Activated CD4-positive, alpha-beta T cell treated with anti-CD3 and anti-CD28 coated beads for 4 hours (primary cell): Measurements from ENCODE around the gene MSH6.
A peak's percentile ranks its signal among the peaks of the same experiment; 100 is the strongest.

Experiments used
- DNase-seq, 2 donors: peaks; one replicate each; pipeline ENCODE4 v3.0.0-alpha.2; 2020

MSH6 gene, protein sequence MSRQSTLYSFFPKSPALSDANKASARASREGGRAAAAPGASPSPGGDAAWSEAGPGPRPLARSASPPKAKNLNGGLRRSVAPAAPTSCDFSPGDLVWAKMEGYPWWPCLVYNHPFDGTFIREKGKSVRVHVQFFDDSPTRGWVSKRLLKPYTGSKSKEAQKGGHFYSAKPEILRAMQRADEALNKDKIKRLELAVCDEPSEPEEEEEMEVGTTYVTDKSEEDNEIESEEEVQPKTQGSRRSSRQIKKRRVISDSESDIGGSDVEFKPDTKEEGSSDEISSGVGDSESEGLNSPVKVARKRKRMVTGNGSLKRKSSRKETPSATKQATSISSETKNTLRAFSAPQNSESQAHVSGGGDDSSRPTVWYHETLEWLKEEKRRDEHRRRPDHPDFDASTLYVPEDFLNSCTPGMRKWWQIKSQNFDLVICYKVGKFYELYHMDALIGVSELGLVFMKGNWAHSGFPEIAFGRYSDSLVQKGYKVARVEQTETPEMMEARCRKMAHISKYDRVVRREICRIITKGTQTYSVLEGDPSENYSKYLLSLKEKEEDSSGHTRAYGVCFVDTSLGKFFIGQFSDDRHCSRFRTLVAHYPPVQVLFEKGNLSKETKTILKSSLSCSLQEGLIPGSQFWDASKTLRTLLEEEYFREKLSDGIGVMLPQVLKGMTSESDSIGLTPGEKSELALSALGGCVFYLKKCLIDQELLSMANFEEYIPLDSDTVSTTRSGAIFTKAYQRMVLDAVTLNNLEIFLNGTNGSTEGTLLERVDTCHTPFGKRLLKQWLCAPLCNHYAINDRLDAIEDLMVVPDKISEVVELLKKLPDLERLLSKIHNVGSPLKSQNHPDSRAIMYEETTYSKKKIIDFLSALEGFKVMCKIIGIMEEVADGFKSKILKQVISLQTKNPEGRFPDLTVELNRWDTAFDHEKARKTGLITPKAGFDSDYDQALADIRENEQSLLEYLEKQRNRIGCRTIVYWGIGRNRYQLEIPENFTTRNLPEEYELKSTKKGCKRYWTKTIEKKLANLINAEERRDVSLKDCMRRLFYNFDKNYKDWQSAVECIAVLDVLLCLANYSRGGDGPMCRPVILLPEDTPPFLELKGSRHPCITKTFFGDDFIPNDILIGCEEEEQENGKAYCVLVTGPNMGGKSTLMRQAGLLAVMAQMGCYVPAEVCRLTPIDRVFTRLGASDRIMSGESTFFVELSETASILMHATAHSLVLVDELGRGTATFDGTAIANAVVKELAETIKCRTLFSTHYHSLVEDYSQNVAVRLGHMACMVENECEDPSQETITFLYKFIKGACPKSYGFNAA (N-terminal part only)

DNA sequence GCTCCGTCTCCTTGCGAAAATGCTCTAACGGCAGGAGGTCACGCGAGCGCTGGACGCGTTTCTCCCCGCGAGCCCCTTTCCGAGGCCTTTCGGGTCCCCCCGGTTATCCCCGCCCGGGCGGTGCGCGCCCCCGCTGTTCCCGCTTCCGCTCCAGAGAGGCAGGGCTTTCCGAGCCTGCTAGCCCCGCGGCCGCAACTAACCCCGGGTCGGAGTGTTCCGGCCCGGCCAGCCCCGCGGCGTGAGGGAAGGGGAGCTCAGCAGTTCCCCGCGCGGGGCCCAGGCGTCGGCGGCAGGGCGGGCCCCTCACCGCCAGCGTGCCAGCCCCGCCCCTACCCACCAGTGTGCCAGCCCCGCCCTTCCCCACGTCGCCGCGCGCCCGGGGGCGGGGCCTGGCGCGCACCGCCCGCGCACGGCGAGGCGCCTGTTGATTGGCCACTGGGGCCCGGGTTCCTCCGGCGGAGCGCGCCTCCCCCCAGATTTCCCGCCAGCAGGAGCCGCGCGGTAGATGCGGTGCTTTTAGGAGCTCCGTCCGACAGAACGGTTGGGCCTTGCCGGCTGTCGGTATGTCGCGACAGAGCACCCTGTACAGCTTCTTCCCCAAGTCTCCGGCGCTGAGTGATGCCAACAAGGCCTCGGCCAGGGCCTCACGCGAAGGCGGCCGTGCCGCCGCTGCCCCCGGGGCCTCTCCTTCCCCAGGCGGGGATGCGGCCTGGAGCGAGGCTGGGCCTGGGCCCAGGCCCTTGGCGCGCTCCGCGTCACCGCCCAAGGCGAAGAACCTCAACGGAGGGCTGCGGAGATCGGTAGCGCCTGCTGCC, at the start of gene MSH6:
Gene MSH6, plus strand, starts transcription at position 475 of the 815 bp plus-strand sequence. Its CDS starts 89 bp downstream, at position 564.
- DNase-seq = peak; percentile 86 to 89

DNA sequence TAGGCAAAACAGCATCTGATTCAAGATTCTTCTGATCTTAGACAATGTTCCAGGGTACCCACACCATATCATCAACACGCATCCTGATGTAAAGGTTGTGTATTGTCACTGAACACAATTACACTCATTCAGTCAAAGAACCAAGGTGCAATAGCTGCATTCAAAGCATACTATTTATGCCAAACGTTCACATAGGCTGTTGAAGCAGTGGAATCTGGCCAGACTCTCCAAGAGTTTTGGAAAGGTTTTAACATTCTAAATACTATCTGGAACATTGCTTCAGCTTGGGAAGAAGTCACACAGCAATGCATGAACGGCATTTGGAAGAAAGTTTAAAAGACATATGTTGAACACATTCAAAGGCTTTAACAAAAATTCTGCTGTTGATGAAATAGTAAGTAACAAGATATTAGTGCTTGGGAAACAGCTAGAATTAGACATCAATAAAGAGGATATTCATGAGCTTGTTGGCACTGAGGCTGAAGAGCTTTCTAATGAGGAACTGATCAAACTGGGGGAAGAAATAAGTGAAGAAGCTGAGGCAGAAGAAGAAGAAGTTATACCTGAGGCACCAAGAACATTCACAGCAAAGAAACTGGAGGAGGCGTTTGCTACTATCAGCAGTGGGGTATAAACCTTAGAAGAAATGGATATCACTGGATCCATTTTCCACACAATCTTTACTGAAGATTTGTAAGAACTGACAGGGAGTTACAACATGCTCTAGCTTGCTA, 47.6 kb upstream of the MSH6 start:
- DNase-seq = no peak

DNA sequence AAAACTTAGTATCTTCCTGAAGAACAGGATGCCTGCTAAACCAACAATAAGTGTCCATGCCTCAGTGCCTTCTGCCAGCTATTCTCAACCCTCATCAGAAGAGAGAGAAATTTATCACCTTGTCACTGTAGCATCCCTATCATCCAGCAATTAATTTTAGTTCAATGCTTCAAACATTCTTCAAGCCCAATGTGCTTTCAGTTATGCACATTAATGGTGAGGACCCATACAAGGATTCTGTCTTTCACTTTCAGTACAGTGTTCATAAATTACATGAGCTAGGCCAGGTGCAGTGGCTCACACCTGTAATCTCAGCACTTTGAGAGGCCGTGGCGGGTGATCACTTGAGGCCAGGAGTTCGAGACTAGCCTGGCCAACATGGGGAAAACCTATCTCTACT, 47.0 kb upstream of the MSH6 start:
- no peak for DNase-seq

DNA sequence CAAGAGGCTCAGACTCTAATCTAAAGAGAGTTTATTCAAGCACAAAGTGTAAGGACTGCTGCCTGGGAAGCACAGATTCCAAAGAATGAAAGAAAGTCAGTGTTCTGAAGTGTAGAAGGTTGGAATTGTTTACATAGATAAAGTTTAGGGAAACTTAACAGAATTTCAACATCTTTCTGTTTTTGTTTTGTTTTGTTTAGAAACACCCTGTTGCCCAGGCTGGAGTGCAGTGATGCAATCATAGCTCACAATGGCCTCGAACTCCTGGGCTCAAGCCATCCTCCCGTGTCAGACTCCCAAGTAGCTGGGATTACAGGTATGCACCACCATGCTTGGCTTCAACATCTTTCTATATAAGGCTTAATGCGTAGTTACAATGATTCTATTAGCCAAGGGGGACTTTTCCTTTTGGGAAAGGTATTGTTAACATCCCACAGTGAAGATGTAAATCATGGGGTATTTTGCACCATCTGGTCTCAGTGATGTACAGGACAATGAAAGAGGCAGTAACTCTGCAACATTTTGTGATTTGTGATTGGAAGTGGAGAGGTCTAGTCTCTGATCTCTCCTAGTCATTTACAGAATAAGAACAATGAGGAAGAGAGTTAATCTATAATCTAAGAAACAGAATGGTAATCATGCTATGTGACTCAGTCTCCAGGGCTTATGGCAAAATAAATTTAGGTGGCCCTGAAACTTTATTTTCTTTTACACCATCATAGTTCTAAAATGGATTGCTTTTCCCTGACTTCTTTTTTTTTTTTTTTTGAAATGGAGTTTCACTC, 45.6 kb upstream of the MSH6 start:
- DNase-seq = no peak

DNA sequence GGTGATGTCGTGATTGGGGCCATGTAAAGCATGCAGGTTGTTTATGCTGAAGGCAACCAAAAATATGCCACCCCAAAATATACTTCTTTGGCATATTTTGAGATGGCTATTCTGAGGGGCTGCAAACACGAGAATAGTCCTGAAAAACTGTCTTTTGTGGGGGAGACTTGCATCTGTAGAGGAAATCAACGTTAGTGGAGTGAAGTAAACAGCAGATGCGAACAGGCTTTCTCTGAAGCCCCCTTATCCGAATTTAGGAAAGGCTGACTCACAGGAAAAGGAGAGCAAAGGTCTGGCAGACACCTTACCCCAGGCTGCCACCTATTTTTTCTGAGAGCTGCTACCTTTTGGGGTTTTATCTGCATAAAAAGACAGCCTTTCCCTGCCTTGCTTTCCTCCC, 44.6 kb upstream of the MSH6 start:
- no peak for DNase-seq

DNA sequence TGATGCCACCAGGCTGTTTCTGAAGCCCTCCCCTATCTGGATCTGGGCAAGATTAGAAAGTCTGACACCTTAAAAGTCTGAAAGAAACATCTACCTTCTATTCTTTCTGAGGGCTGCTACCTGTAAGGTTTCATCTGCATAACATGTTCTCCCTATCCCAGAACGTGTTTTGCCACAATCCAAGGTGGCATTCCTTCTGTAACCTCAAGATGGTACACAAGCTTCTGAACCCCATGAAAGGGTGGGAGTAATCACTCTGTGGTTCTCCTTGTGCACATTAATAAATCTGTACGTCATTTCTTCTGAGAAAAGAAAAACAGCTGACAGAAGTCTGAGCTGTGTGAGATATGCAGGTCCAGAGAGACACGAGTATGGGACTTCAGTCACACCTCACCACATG, 41.8 kb upstream of the MSH6 start:
- no peak for DNase-seq

DNA sequence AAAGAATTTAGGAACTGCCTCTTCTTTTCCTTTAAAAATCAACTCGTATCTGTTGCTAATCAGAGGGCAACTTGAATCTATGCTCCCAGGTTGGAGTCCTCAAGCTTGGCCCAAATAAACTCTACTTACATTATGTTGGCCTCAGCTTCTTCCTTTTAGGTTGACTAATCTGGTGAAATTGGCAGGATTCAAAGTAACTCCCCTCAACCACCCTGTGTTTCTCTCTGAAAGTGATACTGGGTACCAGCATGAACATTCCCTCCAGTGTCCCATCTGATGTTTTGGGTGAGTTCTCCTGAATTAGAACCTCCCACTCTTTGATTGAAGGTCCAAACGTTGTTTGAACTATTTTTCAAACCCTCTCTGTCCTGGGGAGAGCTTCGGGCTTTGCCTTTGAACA, 41.3 kb upstream of the MSH6 start:
- no peak for DNase-seq

DNA sequence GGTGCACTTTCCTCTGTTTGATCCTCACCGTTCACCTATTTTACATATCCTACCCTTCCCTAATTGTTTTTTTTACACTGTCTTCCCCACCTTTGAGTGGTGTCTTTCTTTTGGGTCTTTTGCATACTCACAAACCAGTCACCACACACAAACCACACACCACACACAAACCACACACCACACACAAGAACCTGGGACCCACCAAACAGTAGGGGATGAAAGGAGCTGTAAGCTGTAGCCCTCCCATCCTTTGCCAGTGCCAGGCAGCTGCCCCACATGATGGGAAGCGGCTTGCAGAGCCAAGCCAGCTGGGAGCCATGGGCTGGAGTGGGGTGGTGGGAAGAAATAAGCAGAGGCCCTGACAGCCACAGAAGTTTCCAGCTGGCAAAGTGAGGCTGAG, 38.9 kb upstream of the MSH6 start:
- DNase-seq = no peak

DNA sequence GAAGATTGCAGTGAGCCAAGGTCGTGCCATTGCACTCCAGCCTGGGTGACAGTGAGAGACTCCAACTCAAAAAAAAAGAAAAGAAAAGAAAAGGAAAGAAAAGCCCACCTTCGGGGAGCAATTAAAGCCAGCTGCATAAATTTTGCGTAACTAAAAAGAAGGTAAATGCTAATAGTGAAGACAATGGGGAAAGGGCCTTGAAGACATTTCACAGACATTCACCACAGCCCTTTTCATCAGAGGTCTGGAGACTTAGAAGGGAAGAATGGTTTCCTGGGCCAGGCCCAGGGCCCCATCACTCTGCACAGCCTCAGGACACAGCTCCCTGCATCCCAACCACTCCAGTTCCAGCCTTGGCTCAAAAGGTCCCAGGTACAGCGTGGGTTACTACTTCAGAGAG, 35.1 kb upstream of the MSH6 start:
- DNase-seq = no peak

DNA sequence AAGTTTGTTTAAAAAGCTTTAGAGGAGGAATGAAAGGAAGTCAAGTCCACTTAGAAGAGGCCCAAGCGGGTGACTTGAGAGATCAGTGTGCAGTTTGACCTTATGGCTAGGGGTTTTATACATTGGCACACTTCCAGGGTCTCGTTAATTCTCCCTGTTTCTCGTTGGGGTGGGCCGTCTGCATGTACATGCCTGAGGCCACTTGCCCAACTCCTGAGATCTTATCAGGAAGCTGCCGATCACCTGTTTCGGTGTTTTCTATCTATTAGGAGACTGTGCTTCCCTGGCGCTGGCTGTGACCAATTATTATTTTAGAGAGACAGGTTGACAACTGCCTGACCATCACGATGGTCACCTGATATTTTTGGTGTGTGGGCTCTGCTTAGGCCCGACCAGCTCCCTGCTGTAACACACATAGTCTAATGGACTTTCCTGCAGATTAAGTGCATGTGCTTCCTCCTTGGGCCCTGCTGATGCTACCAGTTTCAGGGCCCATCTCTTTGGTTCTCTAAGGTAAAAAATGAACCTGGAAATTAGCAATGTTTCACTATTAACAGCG, 31.0 kb upstream of the MSH6 start:
- no peak for DNase-seq

DNA sequence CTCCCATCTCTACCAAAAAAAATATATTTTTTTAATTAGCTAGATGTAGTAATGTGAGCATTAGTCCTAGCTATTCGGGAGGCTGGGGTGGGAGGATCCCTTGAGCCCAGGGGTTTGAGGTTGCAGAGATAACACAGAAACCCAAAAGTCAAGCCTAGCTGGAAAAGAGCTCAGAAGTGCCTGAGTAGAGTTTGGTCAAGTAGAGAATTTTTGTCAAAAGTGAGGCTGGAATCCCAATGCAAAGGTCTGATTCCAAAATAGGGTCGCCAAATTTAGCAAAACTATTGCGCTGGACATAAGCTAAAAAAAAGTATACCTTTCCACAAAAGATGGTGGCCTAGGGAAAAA, 15.5 kb upstream of the MSH6 start:
- DNase-seq = no peak

DNA sequence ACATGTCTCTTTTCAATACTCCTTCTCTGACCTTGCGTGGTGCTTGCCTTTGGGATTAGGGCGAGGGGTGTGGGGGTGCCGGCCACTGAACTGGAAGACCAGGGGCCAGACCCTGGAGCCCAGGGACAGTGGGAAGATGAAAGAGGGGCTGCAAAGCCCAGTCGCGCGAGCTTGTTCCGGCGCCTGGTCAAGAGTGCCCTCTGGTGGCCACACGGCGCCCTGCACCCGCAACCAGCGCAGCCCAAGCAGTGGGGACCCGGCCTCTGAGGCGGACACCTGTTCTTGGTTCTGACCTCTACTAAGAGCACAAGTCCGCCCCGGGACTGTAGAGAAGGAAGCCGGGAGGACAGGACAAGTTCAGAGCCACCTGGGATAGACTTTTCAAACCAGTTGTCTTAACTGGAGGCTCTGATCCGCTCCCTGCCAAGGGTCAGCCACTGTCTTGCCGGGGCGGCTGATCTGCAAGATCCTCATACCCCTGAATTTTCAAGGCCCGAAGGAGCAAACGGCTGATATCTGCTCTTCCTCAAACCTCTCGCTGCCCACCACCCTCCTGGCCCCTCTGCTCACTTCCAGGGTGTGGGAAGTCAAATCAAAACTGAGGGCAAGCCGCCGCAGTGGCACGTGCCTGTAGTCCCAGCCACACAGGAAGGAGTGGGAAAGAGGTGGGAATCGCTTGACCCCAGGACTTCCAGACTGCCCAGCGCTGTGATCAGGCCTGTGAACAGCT, 14.9 kb upstream of the MSH6 start:
- peak; percentile 50 to 66 for DNase-seq

DNA sequence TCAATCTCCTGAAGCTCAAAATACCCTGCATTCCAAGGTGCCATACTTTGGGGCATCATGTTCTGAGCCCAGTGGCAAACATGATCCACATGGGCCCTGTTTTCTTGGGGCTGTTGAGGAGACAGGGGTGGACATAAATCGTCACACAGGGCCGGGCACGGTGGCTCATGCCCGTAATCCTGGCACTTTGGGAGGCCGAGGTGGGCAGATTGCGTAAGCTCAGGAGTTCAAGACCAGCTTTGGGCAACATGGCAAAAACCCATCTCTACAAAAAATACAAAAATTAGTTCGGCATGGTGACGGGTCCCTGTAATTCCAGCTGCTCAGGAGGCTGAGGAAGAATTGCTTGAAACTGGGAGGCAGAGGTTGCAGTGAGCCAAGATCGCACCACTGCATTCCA, 13.6 kb upstream of the MSH6 start:
- no peak for DNase-seq

DNA sequence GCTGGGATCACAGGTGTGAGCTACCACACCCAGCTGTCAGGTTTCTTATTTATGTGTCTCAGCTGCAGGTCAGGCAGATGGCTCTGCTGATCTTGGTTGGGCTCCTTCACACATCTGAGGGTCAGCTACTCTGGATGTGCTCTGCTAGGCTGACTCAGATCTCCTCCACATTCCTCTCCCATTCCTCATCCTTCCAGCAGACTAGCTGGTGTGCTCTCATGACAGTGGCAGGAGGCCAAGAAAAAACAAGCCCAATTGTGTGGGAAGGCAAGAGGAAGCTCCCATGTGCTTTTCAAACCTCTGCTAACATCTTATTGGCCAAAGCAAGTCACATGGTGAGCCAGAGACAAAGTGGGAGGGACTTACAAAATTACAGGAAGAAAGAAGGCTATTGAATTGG, 11.7 kb upstream of the MSH6 start:
- no peak for DNase-seq

DNA sequence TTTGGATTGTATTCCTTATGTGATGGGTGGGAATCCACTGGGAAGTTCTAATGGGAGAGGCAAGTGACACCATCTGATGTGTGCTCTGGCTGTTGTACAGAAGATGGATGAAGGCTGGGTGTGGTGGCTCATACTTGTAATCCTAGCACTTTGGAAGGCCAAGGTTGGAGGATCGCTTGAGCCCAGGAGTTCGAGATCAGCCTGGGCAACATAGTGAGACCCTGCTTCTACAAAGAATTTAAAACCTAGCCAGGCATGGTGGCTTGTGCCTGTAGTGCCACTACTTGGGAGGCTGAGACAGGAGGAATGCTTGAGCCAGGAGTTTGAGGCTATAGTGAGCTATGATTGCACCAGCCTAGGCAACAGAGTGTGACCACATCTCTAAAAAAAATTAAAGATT, 10.6 kb upstream of the MSH6 start:
- DNase-seq = no peak

DNA sequence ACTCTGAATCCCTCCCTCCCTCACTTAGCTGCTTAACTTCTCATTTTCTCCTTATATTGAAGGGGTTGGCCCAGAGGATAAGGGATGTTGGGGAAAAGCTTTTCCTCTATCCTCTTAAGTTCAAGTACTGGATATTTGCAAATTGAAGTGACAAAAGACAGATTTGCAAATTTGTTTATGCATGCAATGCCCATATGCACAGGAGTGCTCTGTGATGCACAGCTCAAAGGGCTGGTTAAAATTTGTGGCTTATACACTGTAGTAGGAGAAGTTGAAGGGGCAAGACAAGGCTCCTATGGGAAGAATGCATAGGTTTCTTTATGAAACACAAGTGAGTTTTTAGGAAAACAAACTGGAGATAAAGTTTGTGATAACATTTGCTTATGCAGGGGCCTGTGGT, 8.4 kb upstream of the MSH6 start:
- no peak for DNase-seq

DNA sequence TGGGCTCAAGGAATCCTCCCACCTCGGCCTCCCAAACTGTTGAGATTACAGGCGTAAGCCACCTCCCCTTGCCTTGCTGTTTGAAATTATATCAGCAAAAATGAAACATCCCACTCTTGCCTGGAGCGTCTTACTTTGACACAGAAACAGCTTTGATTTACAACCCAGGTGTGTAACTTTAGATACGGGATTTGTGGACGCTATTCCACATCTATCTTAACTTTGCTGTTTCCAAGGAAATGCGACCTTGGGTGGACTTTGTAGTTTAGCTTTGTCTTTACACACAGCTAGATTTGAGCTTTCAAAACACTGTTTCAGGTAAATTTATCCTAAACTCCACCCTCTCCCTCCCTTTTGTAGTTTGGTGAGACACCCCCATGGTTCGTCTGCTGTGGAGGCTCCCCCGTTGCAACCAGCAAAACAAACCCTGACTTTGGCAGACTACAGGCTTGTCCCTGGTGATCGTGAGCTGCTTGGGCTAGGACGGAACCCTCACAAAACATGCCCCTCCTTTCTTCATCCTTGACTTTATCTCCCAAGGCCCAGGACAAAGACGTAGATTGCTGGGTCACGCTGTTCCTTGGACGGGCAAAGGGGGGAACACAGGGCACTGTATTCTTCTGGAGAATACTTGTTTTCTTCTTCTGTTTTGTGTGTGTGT, 5.5 kb upstream of the MSH6 start:
- DNase-seq = no peak

DNA sequence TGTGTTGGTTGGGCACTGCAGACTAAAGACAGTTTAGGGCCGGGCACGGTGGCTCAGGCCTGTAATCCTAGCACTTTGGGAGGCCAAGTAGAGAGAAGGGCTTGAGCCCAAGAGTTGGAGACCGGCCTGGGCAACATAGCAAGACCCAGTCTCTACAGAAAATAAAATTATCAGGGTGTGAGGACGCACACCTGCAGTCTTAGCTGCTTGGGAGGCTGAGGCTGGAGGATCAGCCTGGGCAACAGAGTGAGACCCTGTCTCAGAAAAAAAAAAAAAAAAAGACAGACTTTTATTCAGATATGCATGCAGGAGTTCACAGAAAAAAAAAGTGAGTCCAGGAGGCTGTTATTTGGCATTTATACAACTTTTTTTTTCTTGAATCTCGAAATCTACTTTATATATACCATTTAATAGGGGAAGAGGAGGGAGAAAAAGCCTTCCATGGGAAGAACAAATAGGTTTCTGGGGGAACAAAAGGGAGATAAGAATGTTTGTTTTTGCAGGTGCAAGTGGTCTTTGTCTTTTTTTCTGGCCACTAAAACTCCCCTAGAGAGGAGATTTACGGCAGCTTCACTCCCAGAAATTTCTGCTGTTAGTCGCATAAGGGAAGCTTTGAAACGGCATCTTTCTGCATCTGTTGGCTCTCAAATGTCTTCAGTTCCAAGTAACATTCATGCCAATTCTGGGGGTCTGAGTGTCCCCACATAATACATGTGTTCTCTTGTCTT, 4.1 kb upstream of the MSH6 start:
- DNase-seq = no peak

DNA sequence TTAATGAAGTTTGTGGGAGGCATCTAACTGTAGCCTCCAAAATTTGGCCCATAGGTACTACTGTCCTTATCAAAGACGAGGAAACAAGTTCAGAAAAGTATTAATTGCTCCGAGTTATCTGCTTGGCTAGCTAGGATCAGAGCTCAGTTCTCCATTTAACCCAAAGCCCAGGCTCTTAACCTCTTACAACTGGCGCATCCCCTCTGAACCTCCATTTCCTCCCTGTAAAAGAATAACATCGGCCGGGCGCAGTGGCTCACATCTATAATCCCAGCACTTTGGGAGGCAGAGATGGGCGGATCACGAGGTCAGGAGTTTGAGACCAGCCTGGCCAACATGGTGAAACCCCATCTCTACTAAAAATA, 3.5 kb upstream of the MSH6 start:
- no peak for DNase-seq
